Lung (tissue), 12 donors: Measurements from ENCODE around the gene TMEM117. TPM values are rescaled to one million over a fixed set of nuclear protein-coding genes. Genes with fewer than 3 reads are reported as not detected.

Experiments used
- ATAC-seq: fragments of 200-7000 bp; cut with Tn5 transposase; one replicate; pipeline ENCODE4 v1.9.1; 2020; ENCODE audit warnings: moderate number of reproducible peaks; ENCODE audit not compliant: insufficient read depth, low FRiP score
- DNase-seq, 3 donors: peaks; one replicate each; pipeline ENCODE4 v3.0.0-alpha.2; 2013 to 2017
- H3K27ac ChIP-seq, 2 donors: one replicate each; pipeline ENCODE4 v1.5.1; 2013; ENCODE audit warnings: mild to moderate bottlenecking in 2 of 2, moderate library complexity in 2 of 2, control low read depth in 1 of 2, inconsistent platforms in 1 of 2, low read depth in 1 of 2, low read length in 1 of 2
- H3K27me3 ChIP-seq, 3 donors: one replicate each; pipeline ENCODE4 v1.5.1; 2013; ENCODE audit warnings: low read length in 2 of 3; ENCODE audit not compliant: control insufficient read depth in 3 of 3, insufficient read depth in 3 of 3
- H3K36me3 ChIP-seq, 4 donors: one replicate each; pipeline ENCODE4 v1.5.1; 2013; ENCODE audit warnings: low read length in 4 of 4, mild to moderate bottlenecking in 1 of 4, moderate library complexity in 1 of 4; ENCODE audit not compliant: control insufficient read depth in 4 of 4, insufficient read depth in 4 of 4
- H3K4me1 ChIP-seq, 5 donors: one replicate each; pipeline ENCODE4 v1.5.1; 2013; ENCODE audit warnings: low read length in 5 of 5, mild to moderate bottlenecking in 2 of 5, moderate library complexity in 1 of 5; ENCODE audit not compliant: control insufficient read depth in 5 of 5, insufficient read depth in 5 of 5
- H3K4me3 ChIP-seq: one replicate; pipeline ENCODE4 v1.5.1; 2013; ENCODE audit warnings: mild to moderate bottlenecking, control low read depth, moderate library complexity
- H3K9ac ChIP-seq, 2 donors: one replicate each; pipeline ENCODE4 v1.5.1; 2013; ENCODE audit warnings: low read length in 2 of 2, control low read depth in 1 of 2; ENCODE audit not compliant: insufficient read depth in 1 of 2
- H3K9me3 ChIP-seq, 4 donors: one replicate each; pipeline ENCODE4 v1.5.1; 2013; ENCODE audit warnings: low read length in 3 of 4, mild to moderate bottlenecking in 1 of 4, moderate library complexity in 1 of 4; ENCODE audit not compliant: control insufficient read depth in 4 of 4, insufficient read depth in 3 of 4
- CTCF ChIP-seq: IDR thresholded peaks from 2 replicates; pipeline ENCODE4 v1.5.1; 2012; ENCODE audit warnings: mild to moderate bottlenecking; ENCODE audit errors: control extremely low read depth, extremely low read depth
- WGBS, 2 donors: extraction: QIAGEN DNeasy Blood & Tissue Kit; methylation state at CpG; one replicate each; pipeline ENCODE4 v1.1.7; 2013; 5-methylcytosine and 5-hydroxymethylcytosine counted together
- polyA plus RNA-seq, 2 donors: library from polyadenylated mRNA; stranded (reverse); fragments of 200-250 nt; gene quantifications; one replicate each; pipeline ENCODE4 v1.2.1, GENCODE V29; 2013
- total RNA-seq, 2 donors: library from RNA; depleted of rRNA in 1 of 2; stranded (reverse); fragments of >200 nt in 1 of 2; gene quantifications; one replicate each; pipeline ENCODE4 v1.2.1, GENCODE V29; 2014 to 2021
- donor health status: control.
- donor health status: control.
- donor health status: Bipolar disorder and iron deficiency.
- donor health status: healthy.
- donor health status: DM: yes; HTN: yes; CAD: no.

Gene TMEM117
- total and polyA plus RNA-seq, 4 donors: 1.2 to 6.1 (median 2.3) TPM

GRCh38 chr12:44101475-44101874 is 265.6 kb downstream of the TMEM117 start:
- Histone ChIP-seq H3K9ac (no peak overlapping the region), H3K4me1 (no peaks in the 10 kb centered on the region), H3K27ac (no peak overlapping the region), H3K36me3 (no peaks in the 10 kb centered on the region), H3K9me3 (peaks cover 0 to 3% (median 0%) of the 10 kb centered on the region in 4 donors), H3K4me3 (no peak overlapping the region), H3K27me3 (no peaks in the 10 kb centered on the region)
- no peak for DNase-seq
- TF ChIP-seq CTCF: no peak
- 86 to 91% methylated on average over 4 of the region's 4 CpGs for WGBS, 2 donors
- ATAC-seq: no peak

GRCh38 chr12:44114906-44115305 is 279.0 kb downstream of the TMEM117 start:
- ATAC-seq (no peak), DNase-seq (no peak)
- no peak for TF ChIP-seq CTCF
- H3K36me3 ChIP-seq: no peaks in the 10 kb centered on the region
- H3K9ac ChIP-seq: no peak overlapping the region
- H3K4me1 ChIP-seq: no peaks in the 10 kb centered on the region
- no peaks in the 10 kb centered on the region for H3K27me3 ChIP-seq
- no peaks in the 10 kb centered on the region for H3K9me3 ChIP-seq
- H3K27ac ChIP-seq: no peak overlapping the region
- WGBS, 2 donors: 93 to 94% methylated on average over 2 of the region's 2 CpGs
- no peak overlapping the region for H3K4me3 ChIP-seq

GRCh38 chr12:44117337-44117736 is 281.5 kb downstream of the TMEM117 start:
- H3K9me3 ChIP-seq: peaks cover 0 to 1% (median 0%) of the 10 kb centered on the region in 4 donors
- WGBS, 2 donors: 91% methylated on average over 1 of the region's 1 CpG
- no peak overlapping the region for H3K27ac ChIP-seq

More at GRCh38 chr12:44117337-44117736, 281.5 kb downstream of the TMEM117 start:
- DNase-seq: no peak
- Histone ChIP-seq H3K27me3 (no peaks in the 10 kb centered on the region), H3K36me3 (no peaks in the 10 kb centered on the region), H3K4me3 (no peak overlapping the region), H3K4me1 (no peaks in the 10 kb centered on the region), H3K9ac (no peak overlapping the region)
- TF ChIP-seq CTCF: no peak
- ATAC-seq: no peak
